PC-9 (cell line): Measurements from ENCODE around the gene ZDHHC18.

Experiments
- EZH2 ChIP-seq: fragments of 200-600 bp; sonication (generic); IDR thresholded peaks from 2 replicates; pipeline ENCODE4 v1.8.0; 2017; ENCODE audit warnings: antibody characterized with exemption, low read depth
- TF ChIP-seq, protein P1 (sequence below): fragments of 200-600 bp; sonication (generic); conservative IDR thresholded peaks from 2 replicates; pipeline ENCODE4 v1.6.1; 2017; ENCODE audit warnings: mixed run types, antibody characterized with exemption, mild to moderate bottlenecking, moderate library complexity

DNA sequence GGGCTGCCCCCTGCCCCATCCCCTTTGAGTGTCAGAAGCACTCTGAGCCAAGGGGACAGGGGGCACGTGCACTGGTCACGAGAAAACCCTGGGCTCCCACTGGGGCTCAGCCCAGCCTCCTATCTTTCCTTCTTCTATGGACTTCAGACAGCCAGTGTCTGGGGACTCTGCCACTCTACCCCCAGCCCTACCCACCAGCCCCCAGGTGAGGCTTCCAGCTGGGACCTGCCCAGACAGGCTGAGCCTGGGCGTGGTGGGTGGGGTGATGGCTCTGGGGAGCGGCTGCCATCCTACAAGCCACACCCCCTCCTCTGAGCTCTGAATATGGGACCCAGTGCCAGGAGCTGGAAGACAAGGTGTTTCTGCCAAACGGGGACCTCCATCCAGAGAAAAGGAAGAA is 28.4 kb downstream of the ZDHHC18 start:
- TF ChIP-seq, protein P1, sequence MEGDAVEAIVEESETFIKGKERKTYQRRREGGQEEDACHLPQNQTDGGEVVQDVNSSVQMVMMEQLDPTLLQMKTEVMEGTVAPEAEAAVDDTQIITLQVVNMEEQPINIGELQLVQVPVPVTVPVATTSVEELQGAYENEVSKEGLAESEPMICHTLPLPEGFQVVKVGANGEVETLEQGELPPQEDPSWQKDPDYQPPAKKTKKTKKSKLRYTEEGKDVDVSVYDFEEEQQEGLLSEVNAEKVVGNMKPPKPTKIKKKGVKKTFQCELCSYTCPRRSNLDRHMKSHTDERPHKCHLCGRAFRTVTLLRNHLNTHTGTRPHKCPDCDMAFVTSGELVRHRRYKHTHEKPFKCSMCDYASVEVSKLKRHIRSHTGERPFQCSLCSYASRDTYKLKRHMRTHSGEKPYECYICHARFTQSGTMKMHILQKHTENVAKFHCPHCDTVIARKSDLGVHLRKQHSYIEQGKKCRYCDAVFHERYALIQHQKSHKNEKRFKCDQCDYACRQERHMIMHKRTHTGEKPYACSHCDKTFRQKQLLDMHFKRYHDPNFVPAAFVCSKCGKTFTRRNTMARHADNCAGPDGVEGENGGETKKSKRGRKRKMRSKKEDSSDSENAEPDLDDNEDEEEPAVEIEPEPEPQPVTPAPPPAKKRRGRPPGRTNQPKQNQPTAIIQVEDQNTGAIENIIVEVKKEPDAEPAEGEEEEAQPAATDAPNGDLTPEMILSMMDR: no peak
- no peak for TF ChIP-seq EZH2
